ENCODE measurements around the gene BRK1. TPM values are rescaled to one million over a fixed set of nuclear protein-coding genes. Genes with fewer than 3 reads are reported as not detected.

Gene BRK1
- polyA plus RNA-seq, 2 of the 4 experiments (the other 2 are of a cell fraction) = 189 to 191 TPM

DNA sequence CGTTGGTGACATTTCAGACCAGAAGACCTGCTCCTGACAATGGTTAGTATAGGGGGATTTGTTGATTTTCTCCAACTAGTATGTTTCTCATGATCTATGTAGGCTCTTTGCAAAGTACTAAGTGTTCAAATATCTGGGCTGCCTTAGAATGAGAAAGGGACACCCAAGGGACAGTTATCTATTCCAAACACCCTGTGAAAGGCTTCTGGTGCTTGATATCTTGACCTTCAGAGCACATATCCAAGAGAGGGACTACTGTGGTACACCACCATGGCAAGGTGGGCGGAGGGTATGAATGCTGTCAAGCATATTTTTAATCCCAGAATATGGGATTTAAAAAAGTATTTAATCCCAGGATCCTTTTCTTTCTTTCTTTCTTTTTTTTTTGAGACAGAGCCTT lies 8.6 kb upstream of the BRK1 start:
- Histone ChIP-seq H3K4me2 (no peak overlapping the region), H3K27ac (no peak overlapping the region), H3K9me3 (no peaks in the 10 kb centered on the region), H3K4me3 (no peak overlapping the region), H3K4me1 (no peaks in the 10 kb centered on the region)
- ATAC-seq (no peak), FAIRE-seq (no peak), DNase-seq (ENCODE audit: low read depth in 1 of 2, low spot score in 1 of 2) (no peak)
- TF ChIP-seq CHD2 (IDR thresholded peaks at IDR 0.05; ENCODE audit: low read length, partially characterized antibody) (no peak), ZSCAN20 (CRISPR knock-in tag; IDR thresholded peaks at IDR 0.05) (no peak), SREBF2 (IDR thresholded peaks at IDR 0.05) (no peak), MAZ (IDR thresholded peaks at IDR 0.05; ENCODE audit: borderline replicate concordance, low read depth, low read length) (no peak), RAD21 (conservative IDR thresholded peaks at IDR 0.05 in 1 of 2, IDR thresholded peaks at IDR 0.05 in 1 of 2) (no peak), ATOH8 (CRISPR knock-in tag; IDR thresholded peaks at IDR 0.05; ENCODE audit: low read depth) (no peak), RFX5 (IDR thresholded peaks at IDR 0.05) (no peak), NR3C1 (IDR thresholded peaks at IDR 0.05) (no peak), PBX3 (IDR thresholded peaks at IDR 0.05) (no peak), NPAS2 (CRISPR knock-in tag; IDR thresholded peaks at IDR 0.05; ENCODE audit: borderline replicate concordance) (no peak), GATA3 (IDR thresholded peaks at IDR 0.05; ENCODE audit: borderline replicate concordance) (no peak), MAX (IDR thresholded peaks at IDR 0.05) (no peak), CBX8 (IDR thresholded peaks at IDR 0.05) (no peak), E2F6 (IDR thresholded peaks at IDR 0.05; ENCODE audit: borderline replicate concordance, low read depth) (no peak), CHD4 (IDR thresholded peaks at IDR 0.05; ENCODE audit: borderline replicate concordance) (no peak), HEYL (CRISPR knock-in tag; IDR thresholded peaks at IDR 0.05) (no peak), HOXB5 (CRISPR knock-in tag; IDR thresholded peaks at IDR 0.05) (no peak), EHF (CRISPR knock-in tag; IDR thresholded peaks at IDR 0.05) (no peak), EHMT2 (IDR thresholded peaks at IDR 0.05; ENCODE audit: low read depth) (no peak)
- TF ChIP-seq, protein P1, sequence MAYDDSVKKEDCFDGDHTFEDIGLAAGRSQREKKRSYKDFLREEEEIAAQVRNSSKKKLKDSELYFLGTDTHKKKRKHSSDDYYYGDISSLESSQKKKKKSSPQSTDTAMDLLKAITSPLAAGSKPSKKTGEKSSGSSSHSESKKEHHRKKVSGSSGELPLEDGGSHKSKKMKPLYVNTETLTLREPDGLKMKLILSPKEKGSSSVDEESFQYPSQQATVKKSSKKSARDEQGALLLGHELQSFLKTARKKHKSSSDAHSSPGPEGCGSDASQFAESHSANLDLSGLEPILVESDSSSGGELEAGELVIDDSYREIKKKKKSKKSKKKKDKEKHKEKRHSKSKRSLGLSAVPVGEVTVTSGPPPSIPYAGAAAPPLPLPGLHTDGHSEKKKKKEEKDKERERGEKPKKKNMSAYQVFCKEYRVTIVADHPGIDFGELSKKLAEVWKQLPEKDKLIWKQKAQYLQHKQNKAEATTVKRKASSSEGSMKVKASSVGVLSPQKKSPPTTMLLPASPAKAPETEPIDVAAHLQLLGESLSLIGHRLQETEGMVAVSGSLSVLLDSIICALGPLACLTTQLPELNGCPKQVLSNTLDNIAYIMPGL (CRISPR knock-in tag; IDR thresholded peaks at IDR 0.05; ENCODE audit: borderline replicate concordance) = no peak
- POLR2A ChIA-PET = no interaction called here
- CTCF ChIA-PET = no interaction called here
- 44% methylated on average over 2 of the region's 2 CpGs for whole genome bisulfite sequencing (ENCODE audit: missing lambda C conversion rate)

- Histone ChIP-seq H3K4me2 (no peak within 1 kb of the TSS), H3K27ac (no peak within 1 kb of the TSS), H3K9me3 (no peaks in the 10 kb centered on the region), H3K4me1 (no peaks in the 10 kb centered on the region), H3K4me3 (no peak within 1 kb of the TSS)
- ATAC-seq = no peak
- ChIA-PET CTCF (no interaction called here), POLR2A (no interaction called here)
- WGBS (ENCODE audit: missing lambda C conversion rate) = 95% methylated on average over 22 of the region's 28 CpGs
- no peak for FAIRE-seq
- DNase-seq (ENCODE audit: low read depth in 1 of 2, low spot score in 1 of 2) = no peak
- TF ChIP-seq RAD21 (conservative IDR thresholded peaks at IDR 0.05 in 1 of 2, IDR thresholded peaks at IDR 0.05 in 1 of 2) (no peak), MAX (IDR thresholded peaks at IDR 0.05) (no peak), JUNB (IDR thresholded peaks at IDR 0.05) (no peak), EP300 (IDR thresholded peaks at IDR 0.05) (no peak), ZNF302 (CRISPR knock-in tag; IDR thresholded peaks at IDR 0.05) (no peak), ZC3H11A (IDR thresholded peaks at IDR 0.05) (no peak), MAZ (IDR thresholded peaks at IDR 0.05; ENCODE audit: borderline replicate concordance, low read depth, low read length) (no peak), POLR2A (IDR thresholded peaks at IDR 0.05; ENCODE audit: low read length) (no peak), RFX5 (IDR thresholded peaks at IDR 0.05) (no peak)
- TF ChIP-seq, protein P2, sequence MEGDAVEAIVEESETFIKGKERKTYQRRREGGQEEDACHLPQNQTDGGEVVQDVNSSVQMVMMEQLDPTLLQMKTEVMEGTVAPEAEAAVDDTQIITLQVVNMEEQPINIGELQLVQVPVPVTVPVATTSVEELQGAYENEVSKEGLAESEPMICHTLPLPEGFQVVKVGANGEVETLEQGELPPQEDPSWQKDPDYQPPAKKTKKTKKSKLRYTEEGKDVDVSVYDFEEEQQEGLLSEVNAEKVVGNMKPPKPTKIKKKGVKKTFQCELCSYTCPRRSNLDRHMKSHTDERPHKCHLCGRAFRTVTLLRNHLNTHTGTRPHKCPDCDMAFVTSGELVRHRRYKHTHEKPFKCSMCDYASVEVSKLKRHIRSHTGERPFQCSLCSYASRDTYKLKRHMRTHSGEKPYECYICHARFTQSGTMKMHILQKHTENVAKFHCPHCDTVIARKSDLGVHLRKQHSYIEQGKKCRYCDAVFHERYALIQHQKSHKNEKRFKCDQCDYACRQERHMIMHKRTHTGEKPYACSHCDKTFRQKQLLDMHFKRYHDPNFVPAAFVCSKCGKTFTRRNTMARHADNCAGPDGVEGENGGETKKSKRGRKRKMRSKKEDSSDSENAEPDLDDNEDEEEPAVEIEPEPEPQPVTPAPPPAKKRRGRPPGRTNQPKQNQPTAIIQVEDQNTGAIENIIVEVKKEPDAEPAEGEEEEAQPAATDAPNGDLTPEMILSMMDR (IDR thresholded peaks at IDR 0.05) = no peak
- TF ChIP-seq, protein P1 (CRISPR knock-in tag; IDR thresholded peaks at IDR 0.05; ENCODE audit: borderline replicate concordance) = no peak
- TF ChIP-seq, protein P3, sequence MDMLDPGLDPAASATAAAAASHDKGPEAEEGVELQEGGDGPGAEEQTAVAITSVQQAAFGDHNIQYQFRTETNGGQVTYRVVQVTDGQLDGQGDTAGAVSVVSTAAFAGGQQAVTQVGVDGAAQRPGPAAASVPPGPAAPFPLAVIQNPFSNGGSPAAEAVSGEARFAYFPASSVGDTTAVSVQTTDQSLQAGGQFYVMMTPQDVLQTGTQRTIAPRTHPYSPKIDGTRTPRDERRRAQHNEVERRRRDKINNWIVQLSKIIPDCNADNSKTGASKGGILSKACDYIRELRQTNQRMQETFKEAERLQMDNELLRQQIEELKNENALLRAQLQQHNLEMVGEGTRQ (IDR thresholded peaks at IDR 0.05) = no peak
Observed at GRCh38 chr3:10108091-10108490, 7.4 kb upstream of the BRK1 start, which contains the start of gene FANCD2OS. FANCD2OS (minus strand) TSS chr3:10108255; CDS start chr3:10104774, 3,481 bp downstream.

All from A549 (cell line).